ENCODE measurements around the gene RASA1. TPM values are rescaled to one million over a fixed set of nuclear protein-coding genes. Genes with fewer than 3 reads are reported as not detected.
"Not testable (repeated sequence)": the region's sequence is repeated elsewhere in the genome, so short reads cannot be mapped to it uniquely, and the experiment has no call there.

RASA1 gene
- total and polyA plus RNA-seq, 4 donors = 34.3 to 46.9 (median 40.3) TPM

GRCh38 chr5:87252283-87252605 lies 15.4 kb upstream of the RASA1 start:
- H3K27ac ChIP-seq (ENCODE audit: low read depth, low read length) = no peak overlapping the region
- no peaks in the 10 kb centered on the region for H3K9me3 ChIP-seq (ENCODE audit: control insufficient read depth, insufficient read depth, low read length)
- no peaks in the 10 kb centered on the region for H3K36me3 ChIP-seq (ENCODE audit: control insufficient read depth, insufficient read depth, low read length)
- H3K4me1 ChIP-seq (ENCODE audit: control insufficient read depth, insufficient read depth, low read length) = no peaks in the 10 kb centered on the region
- no peak overlapping the region for H3K4me3 ChIP-seq (ENCODE audit: low read depth, low read length)
- WGBS (ENCODE audit: insufficient coverage) = 98% methylated on average over 16 of the region's 16 CpGs
- H3K27me3 ChIP-seq (ENCODE audit: control insufficient read depth, insufficient read depth, low read length) = no peaks in the 10 kb centered on the region
- no peak for DNase-seq (ENCODE audit: low read depth in 4 of 6, low spot score in 6 of 6)

- no peak for DNase-seq (ENCODE audit: low read depth in 4 of 6, low spot score in 6 of 6)
- H3K27me3 ChIP-seq (ENCODE audit: control insufficient read depth, insufficient read depth, low read length) = no peaks in the 10 kb centered on the region
- no CpG with 5 or more reads among the region's 2 CpGs for WGBS (ENCODE audit: insufficient coverage)
- no peaks in the 10 kb centered on the region for H3K36me3 ChIP-seq (ENCODE audit: control insufficient read depth, insufficient read depth, low read length)
- H3K27ac ChIP-seq (ENCODE audit: low read depth, low read length) = no peak overlapping the region
- no peak overlapping the region for H3K4me3 ChIP-seq (ENCODE audit: low read depth, low read length)
- H3K9me3 ChIP-seq (ENCODE audit: control insufficient read depth, insufficient read depth, low read length) = no peaks in the 10 kb centered on the region
- H3K4me1 ChIP-seq (ENCODE audit: control insufficient read depth, insufficient read depth, low read length) = no peaks in the 10 kb centered on the region
Measured at GRCh38 chr5:87254035-87254434, 13.6 kb upstream of the RASA1 start.

GRCh38 chr5:87258507-87258906 lies 9.2 kb upstream of the RASA1 start:
- DNase-seq (ENCODE audit: low read depth in 4 of 6, low spot score in 6 of 6) = no peak
- Histone ChIP-seq H3K9me3 (ENCODE audit: control insufficient read depth, insufficient read depth, low read length) (no peaks in the 10 kb centered on the region), H3K27me3 (ENCODE audit: control insufficient read depth, insufficient read depth, low read length) (no peaks in the 10 kb centered on the region), H3K27ac (ENCODE audit: low read depth, low read length) (no peak overlapping the region), H3K36me3 (ENCODE audit: control insufficient read depth, insufficient read depth, low read length) (no peaks in the 10 kb centered on the region), H3K4me3 (ENCODE audit: low read depth, low read length) (no peak overlapping the region), H3K4me1 (ENCODE audit: control insufficient read depth, insufficient read depth, low read length) (no peaks in the 10 kb centered on the region)
- no CpG with 5 or more reads among the region's 1 CpG for WGBS (ENCODE audit: insufficient coverage)

- no peak overlapping the region for H3K4me3 ChIP-seq (ENCODE audit: low read depth, low read length)
- WGBS (ENCODE audit: insufficient coverage) = 70% methylated on average over 1 of the region's 4 CpGs
- H3K27ac ChIP-seq (ENCODE audit: low read depth, low read length) = no peak overlapping the region
- H3K27me3 ChIP-seq (ENCODE audit: control insufficient read depth, insufficient read depth, low read length) = no peaks in the 10 kb centered on the region
- no peak for DNase-seq (ENCODE audit: low read depth in 4 of 6, low spot score in 6 of 6)
- no peaks in the 10 kb centered on the region for H3K36me3 ChIP-seq (ENCODE audit: control insufficient read depth, insufficient read depth, low read length)
- H3K9me3 ChIP-seq (ENCODE audit: control insufficient read depth, insufficient read depth, low read length) = no peaks in the 10 kb centered on the region
- no peaks in the 10 kb centered on the region for H3K4me1 ChIP-seq (ENCODE audit: control insufficient read depth, insufficient read depth, low read length)
Measured at GRCh38 chr5:87260604-87261192, 7.0 kb upstream of the RASA1 start.

- no peaks in the 10 kb centered on the region for H3K36me3 ChIP-seq (ENCODE audit: control insufficient read depth, insufficient read depth, low read length)
- H3K27me3 ChIP-seq (ENCODE audit: control insufficient read depth, insufficient read depth, low read length) = no peaks in the 10 kb centered on the region
- H3K9me3 ChIP-seq (ENCODE audit: control insufficient read depth, insufficient read depth, low read length) = no peaks in the 10 kb centered on the region
- WGBS (ENCODE audit: insufficient coverage) = 40% methylated on average over 1 of the region's 3 CpGs
- no peak overlapping the region for H3K4me3 ChIP-seq (ENCODE audit: low read depth, low read length)
- no peak for DNase-seq (ENCODE audit: low read depth in 4 of 6, low spot score in 6 of 6)
- no peaks in the 10 kb centered on the region for H3K4me1 ChIP-seq (ENCODE audit: control insufficient read depth, insufficient read depth, low read length)
- no peak overlapping the region for H3K27ac ChIP-seq (ENCODE audit: low read depth, low read length)
Measured at GRCh38 chr5:87263498-87263897, 4.2 kb upstream of the RASA1 start.

GRCh38 chr5:87266914-87267573 lies 639 bp upstream of the RASA1 start:
- H3K27ac ChIP-seq (ENCODE audit: low read depth, low read length) = peak overlapping the region; percentile 97
- 0% methylated on average over 9 of the region's 14 CpGs for WGBS (ENCODE audit: insufficient coverage)
- DNase-seq (ENCODE audit: low read depth in 4 of 6, low spot score in 6 of 6) = no peak
- H3K36me3 ChIP-seq (ENCODE audit: control insufficient read depth, insufficient read depth, low read length) = peaks cover 11% of the 10 kb centered on the region
- H3K4me3 ChIP-seq (ENCODE audit: low read depth, low read length) = peak overlapping the region; percentile 98
- no peaks in the 10 kb centered on the region for H3K9me3 ChIP-seq (ENCODE audit: control insufficient read depth, insufficient read depth, low read length)
- peaks cover 15% of the 10 kb centered on the region for H3K4me1 ChIP-seq (ENCODE audit: control insufficient read depth, insufficient read depth, low read length)
- H3K27me3 ChIP-seq (ENCODE audit: control insufficient read depth, insufficient read depth, low read length) = no peaks in the 10 kb centered on the region

GRCh38 chr5:87268126-87268969 lies 665 bp downstream of the RASA1 start:
- H3K27ac ChIP-seq (ENCODE audit: low read depth, low read length) = peak overlapping the region; percentile 97
- no peaks in the 10 kb centered on the region for H3K9me3 ChIP-seq (ENCODE audit: control insufficient read depth, insufficient read depth, low read length)
- peak; percentile 56 to 92 (median 76) for DNase-seq (ENCODE audit: low read depth in 4 of 6, low spot score in 6 of 6)
- peaks cover 11% of the 10 kb centered on the region for H3K36me3 ChIP-seq (ENCODE audit: control insufficient read depth, insufficient read depth, low read length)
- peak overlapping the region; percentile 98 for H3K4me3 ChIP-seq (ENCODE audit: low read depth, low read length)
- no peaks in the 10 kb centered on the region for H3K27me3 ChIP-seq (ENCODE audit: control insufficient read depth, insufficient read depth, low read length)
- H3K4me1 ChIP-seq (ENCODE audit: control insufficient read depth, insufficient read depth, low read length) = peaks cover 15% of the 10 kb centered on the region
- 0% methylated on average over 38 of the region's 49 CpGs for WGBS (ENCODE audit: insufficient coverage)

GRCh38 chr5:87268970-87269377 lies 1.3 kb downstream of the RASA1 start:
- DNase-seq (ENCODE audit: low read depth in 4 of 6, low spot score in 6 of 6) = no peak
- peaks cover 11% of the 10 kb centered on the region for H3K36me3 ChIP-seq (ENCODE audit: control insufficient read depth, insufficient read depth, low read length)
- H3K27ac ChIP-seq (ENCODE audit: low read depth, low read length) = peak overlapping the region; percentile 97
- peaks cover 15% of the 10 kb centered on the region for H3K4me1 ChIP-seq (ENCODE audit: control insufficient read depth, insufficient read depth, low read length)
- no peaks in the 10 kb centered on the region for H3K9me3 ChIP-seq (ENCODE audit: control insufficient read depth, insufficient read depth, low read length)
- peak overlapping the region; percentile 98 for H3K4me3 ChIP-seq (ENCODE audit: low read depth, low read length)
- 13% methylated on average over 2 of the region's 4 CpGs for WGBS (ENCODE audit: insufficient coverage)
- no peaks in the 10 kb centered on the region for H3K27me3 ChIP-seq (ENCODE audit: control insufficient read depth, insufficient read depth, low read length)

- WGBS (ENCODE audit: insufficient coverage) = 97% methylated on average over 10 of the region's 17 CpGs
- H3K4me3 ChIP-seq (ENCODE audit: low read depth, low read length) = not testable (repeated sequence)
Measured at GRCh38 chr5:87270888-87271287, 3.2 kb downstream of the RASA1 start.

More at GRCh38 chr5:87270888-87271287, 3.2 kb downstream of the RASA1 start:
- H3K4me1 ChIP-seq (ENCODE audit: control insufficient read depth, insufficient read depth, low read length) = peaks cover 15% of the 10 kb centered on the region
- not testable (repeated sequence) for DNase-seq (ENCODE audit: low read depth in 4 of 6, low spot score in 6 of 6); H3K9me3 ChIP-seq (ENCODE audit: control insufficient read depth, insufficient read depth, low read length); H3K27ac ChIP-seq (ENCODE audit: low read depth, low read length); H3K27me3 ChIP-seq (ENCODE audit: control insufficient read depth, insufficient read depth, low read length)
- H3K36me3 ChIP-seq (ENCODE audit: control insufficient read depth, insufficient read depth, low read length) = peaks cover 11% of the 10 kb centered on the region

Data from spinal cord (tissue), 10 donors.